Breast epithelium (tissue), 4 donors: Measurements from ENCODE around the gene PGBD5. TPM values are rescaled to one million over a fixed set of nuclear protein-coding genes. Genes with fewer than 3 reads are reported as not detected.

Experiments
- DNase-seq, 2 donors: peaks; one replicate each; pipeline ENCODE4 v3.0.0-alpha.2; 2019; ENCODE audit warnings: low spot score in 2 of 2
- H3K27ac ChIP-seq, 2 donors: fragments of 200-600 bp; sonication (generic) in 1 of 2; one replicate each; pipeline ENCODE4 v1.5.1; 2016 to 2019; ENCODE audit warnings: mild to moderate bottlenecking in 1 of 2
- H3K27me3 ChIP-seq, 2 donors: fragments of 200-600 bp; sonication (generic) in 1 of 2; one replicate each; pipeline versions ENCODE4 v1.5.1 to v1.6.0; 2017 to 2019; ENCODE audit warnings: control low read depth in 1 of 2, mild to moderate bottlenecking in 1 of 2
- H3K36me3 ChIP-seq: fragments of 200-600 bp; one replicate; pipeline ENCODE4 v1.5.1; 2019
- H3K4me1 ChIP-seq, 2 donors: fragments of 200-600 bp; sonication (generic); one replicate each; pipeline ENCODE4 v1.5.1; 2016 to 2019; ENCODE audit warnings: control low read depth in 1 of 2
- H3K4me3 ChIP-seq, 3 donors: fragments of 200-600 bp; sonication (generic); 1 replicate in 2 of 3; 2 replicates in 1 of 3; pipeline ENCODE4 v1.5.1; 2016 to 2019; ENCODE audit warnings: mild to moderate bottlenecking in 3 of 3, moderate library complexity in 2 of 3
- H3K9me3 ChIP-seq, 2 donors: fragments of 200-600 bp; sonication (generic) in 1 of 2; one replicate each; pipeline ENCODE4 v1.5.1; 2016 to 2019; ENCODE audit warnings: control low read depth in 1 of 2
- POLR2A ChIP-seq: fragments of 450-650 bp; IDR thresholded peaks from one replicate; pipeline ENCODE4 v1.6.1; 2016; ENCODE audit warnings: antibody characterized with exemption, mild to moderate bottlenecking, moderate library complexity
- POLR2AphosphoS5 ChIP-seq, 3 donors: sonication (generic); formaldehyde crosslinking; IDR thresholded peaks; one replicate each; pipeline ENCODE4 v1.6.1; 2017; ENCODE audit warnings: antibody characterized with exemption in 3 of 3
- intact Hi-C: fragments of 100-400 bp; cut with DNase I; formaldehyde crosslinking; loops from one replicate; pipeline ENCODE4 v1.15.1; 2023; ENCODE audit warnings: low total_unique reads
- total RNA-seq, 3 donors: library from RNA; depleted of rRNA; stranded (reverse); fragments of >200 nt; gene quantifications; one replicate each; pipeline ENCODE4 v1.1.0, GENCODE V29; 2016
- TF ChIP-seq, protein P1 (sequence below), 3 donors: fragments of 450-650 bp; IDR thresholded peaks; one replicate each; pipeline ENCODE4 v1.5.1; 2016 to 2017; ENCODE audit warnings: antibody characterized with exemption in 3 of 3, mild to moderate bottlenecking in 3 of 3, moderate library complexity in 3 of 3

The PGBD5 gene
- total RNA-seq, 3 donors from 2014 or later = 0.48 to 0.98 (median 0.59) TPM

- H3K9me3 ChIP-seq = no peaks in the 10 kb centered on the region
- TF ChIP-seq, protein P1, sequence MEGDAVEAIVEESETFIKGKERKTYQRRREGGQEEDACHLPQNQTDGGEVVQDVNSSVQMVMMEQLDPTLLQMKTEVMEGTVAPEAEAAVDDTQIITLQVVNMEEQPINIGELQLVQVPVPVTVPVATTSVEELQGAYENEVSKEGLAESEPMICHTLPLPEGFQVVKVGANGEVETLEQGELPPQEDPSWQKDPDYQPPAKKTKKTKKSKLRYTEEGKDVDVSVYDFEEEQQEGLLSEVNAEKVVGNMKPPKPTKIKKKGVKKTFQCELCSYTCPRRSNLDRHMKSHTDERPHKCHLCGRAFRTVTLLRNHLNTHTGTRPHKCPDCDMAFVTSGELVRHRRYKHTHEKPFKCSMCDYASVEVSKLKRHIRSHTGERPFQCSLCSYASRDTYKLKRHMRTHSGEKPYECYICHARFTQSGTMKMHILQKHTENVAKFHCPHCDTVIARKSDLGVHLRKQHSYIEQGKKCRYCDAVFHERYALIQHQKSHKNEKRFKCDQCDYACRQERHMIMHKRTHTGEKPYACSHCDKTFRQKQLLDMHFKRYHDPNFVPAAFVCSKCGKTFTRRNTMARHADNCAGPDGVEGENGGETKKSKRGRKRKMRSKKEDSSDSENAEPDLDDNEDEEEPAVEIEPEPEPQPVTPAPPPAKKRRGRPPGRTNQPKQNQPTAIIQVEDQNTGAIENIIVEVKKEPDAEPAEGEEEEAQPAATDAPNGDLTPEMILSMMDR (IDR thresholded peaks at IDR 0.05) = no peak
- no peak overlapping the region for H3K27ac ChIP-seq
- no peaks in the 10 kb centered on the region for H3K4me1 ChIP-seq
- peaks cover 0 to 5% of the 10 kb centered on the region in 2 donors for H3K27me3 ChIP-seq
- intact Hi-C loops = no loop called here
- DNase-seq = no peak
- H3K4me3 ChIP-seq = no peak overlapping the region
- no peaks in the 10 kb centered on the region for H3K36me3 ChIP-seq
Observed at GRCh38 chr1:230463760-230464159, 37.6 kb upstream of the PGBD5 start.

DNA sequence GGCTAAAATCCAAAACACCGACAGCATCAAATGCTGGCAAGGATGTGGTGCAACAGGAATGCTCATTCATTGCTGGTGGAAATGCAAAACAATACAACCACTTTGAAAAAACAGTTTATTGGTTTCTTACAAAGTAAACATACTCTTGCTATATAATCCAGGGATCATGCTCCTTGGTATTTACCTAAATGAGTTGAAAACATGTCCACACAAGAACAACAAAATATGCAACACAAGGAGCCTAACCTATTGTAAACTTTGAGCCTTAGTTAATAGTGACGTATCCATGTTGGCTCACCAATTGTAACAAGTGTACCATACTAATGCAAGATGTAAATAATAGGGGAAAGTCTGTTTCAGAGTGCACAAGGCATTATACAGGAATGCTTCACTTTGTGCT lies 37.2 kb upstream of the PGBD5 start:
- DNase-seq = no peak
- Histone ChIP-seq H3K9me3 (no peaks in the 10 kb centered on the region), H3K4me1 (no peaks in the 10 kb centered on the region), H3K27me3 (peaks cover 0 to 5% of the 10 kb centered on the region in 2 donors), H3K4me3 (no peak overlapping the region), H3K27ac (no peak overlapping the region), H3K36me3 (no peaks in the 10 kb centered on the region)
- intact Hi-C loops = no loop called here
- TF ChIP-seq, protein P1 (IDR thresholded peaks at IDR 0.05) = no peak
- no peak for TF ChIP-seq POLR2A
- TF ChIP-seq POLR2AphosphoS5 (IDR thresholded peaks at IDR 0.05) = no peak

- H3K27me3 ChIP-seq = peaks cover 0 to 5% of the 10 kb centered on the region in 2 donors
- no peak for DNase-seq
- TF ChIP-seq POLR2AphosphoS5 (IDR thresholded peaks at IDR 0.05) (no peak), POLR2A (no peak)
- TF ChIP-seq, protein P1 (IDR thresholded peaks at IDR 0.05) = no peak
- intact Hi-C loops = no loop called here
- H3K9me3 ChIP-seq = no peaks in the 10 kb centered on the region
- H3K4me3 ChIP-seq = no peak overlapping the region
- H3K27ac ChIP-seq = no peak overlapping the region
- H3K36me3 ChIP-seq = no peaks in the 10 kb centered on the region
- H3K4me1 ChIP-seq = no peaks in the 10 kb centered on the region
Observed at GRCh38 chr1:230459465-230459864, 33.3 kb upstream of the PGBD5 start.

- intact Hi-C loops = no loop called here
- H3K27ac ChIP-seq = no peak overlapping the region
- TF ChIP-seq POLR2AphosphoS5 (IDR thresholded peaks at IDR 0.05) = no peak
- TF ChIP-seq, protein P1 (IDR thresholded peaks at IDR 0.05) = no peak
- no peak for TF ChIP-seq POLR2A
Observed at GRCh38 chr1:230458509-230458908, 32.4 kb upstream of the PGBD5 start.

GRCh38 chr1:230456478-230456877 lies 30.3 kb upstream of the PGBD5 start:
- intact Hi-C loops = no loop called here
- no peaks in the 10 kb centered on the region for H3K4me1 ChIP-seq
- no peak overlapping the region for H3K4me3 ChIP-seq
- no peak overlapping the region for H3K27ac ChIP-seq
- TF ChIP-seq POLR2A = no peak
- no peak for TF ChIP-seq POLR2AphosphoS5 (IDR thresholded peaks at IDR 0.05)
- TF ChIP-seq, protein P1 (IDR thresholded peaks at IDR 0.05) = no peak
- H3K27me3 ChIP-seq = peaks cover 0 to 5% of the 10 kb centered on the region in 2 donors
- no peaks in the 10 kb centered on the region for H3K36me3 ChIP-seq
- no peaks in the 10 kb centered on the region for H3K9me3 ChIP-seq
- no peak for DNase-seq

More at GRCh38 chr1:230458509-230458908, 32.4 kb upstream of the PGBD5 start:
- Histone ChIP-seq H3K36me3 (no peaks in the 10 kb centered on the region), H3K4me1 (no peaks in the 10 kb centered on the region), H3K9me3 (no peaks in the 10 kb centered on the region), H3K4me3 (no peak overlapping the region), H3K27me3 (peaks cover 0 to 5% of the 10 kb centered on the region in 2 donors)
- no peak for DNase-seq
